D341Med (cell line): ENCODE measurements around the gene SGPL1.

Experiments
- DNase-seq: peaks from one replicate; pipeline ENCODE4 v3.0.0; 2012; ENCODE audit warnings: low spot score

SGPL1 gene

GRCh38 chr10:70885481-70885880 is 69.7 kb downstream of the SGPL1 start:
- DNase-seq: no peak

GRCh38 chr10:70885931-70886903 is 70.5 kb downstream of the SGPL1 start:
- no peak for DNase-seq

- DNase-seq: no peak
These were observed 71.3 kb downstream of the SGPL1 start for GRCh38 chr10:70886921-70887665.

DNA sequence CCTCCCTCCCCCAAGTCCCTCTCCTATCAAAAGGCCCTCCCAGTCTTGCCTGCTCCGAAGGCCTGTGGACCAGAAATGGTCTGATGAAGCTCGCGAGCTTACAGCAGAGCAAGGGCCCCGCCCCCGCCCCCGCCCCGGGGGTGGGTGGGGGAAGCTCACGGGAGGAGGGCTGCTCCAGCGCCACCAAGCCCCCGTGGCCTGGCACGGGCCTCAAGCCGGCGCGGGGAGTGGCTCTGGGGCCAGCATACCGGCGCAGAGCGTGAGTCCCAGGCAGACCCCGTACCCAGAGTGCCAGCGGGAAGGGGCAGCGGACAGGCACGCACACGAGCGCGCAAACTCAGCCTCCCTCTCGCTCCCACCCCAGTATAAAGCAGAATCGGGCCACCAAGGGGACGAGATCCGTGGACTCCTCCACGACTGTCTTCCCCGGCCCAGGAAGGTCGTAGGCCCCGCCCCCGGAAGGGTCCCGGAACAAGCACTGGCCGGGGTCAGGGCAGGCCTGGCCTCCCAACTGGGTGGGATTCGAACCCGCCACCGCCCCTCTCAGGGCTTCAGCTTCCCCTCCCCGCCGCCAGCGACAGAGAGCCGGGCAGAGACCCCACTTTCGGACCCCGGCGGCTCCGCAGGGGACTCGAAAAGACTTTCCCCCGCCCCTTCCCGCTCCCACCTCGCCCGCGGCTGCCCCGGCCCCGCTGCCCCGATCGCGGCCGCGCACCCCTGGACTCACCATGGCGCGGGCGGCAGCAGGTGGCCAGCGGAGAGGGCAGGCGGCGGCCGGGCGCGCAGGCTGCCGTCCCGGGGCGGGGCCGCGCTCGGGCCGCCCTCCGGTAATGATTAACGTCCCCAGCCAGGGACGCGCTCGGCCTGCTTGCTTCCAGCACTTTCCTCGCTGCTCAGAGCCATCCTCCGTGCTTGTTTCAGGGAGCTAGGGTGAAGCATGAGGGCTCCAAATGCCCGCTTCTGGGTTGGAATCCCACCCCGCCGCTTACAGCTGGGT is 72.4 kb downstream of the SGPL1 start, which contains the start of gene PCBD1:
PCBD1 (minus strand) TSS at position 762 of the 997 bp plus-strand sequence; CDS start at position 730, 32 bp downstream.
- peak; percentile 71 for DNase-seq

- no peak for DNase-seq
These were observed 73.5 kb downstream of the SGPL1 start for GRCh38 chr10:70889291-70889690.

- DNase-seq: no peak
These were observed 75.2 kb downstream of the SGPL1 start for GRCh38 chr10:70890917-70891431.

GRCh38 chr10:70891627-70892026 is 75.9 kb downstream of the SGPL1 start:
- DNase-seq: no peak

GRCh38 chr10:70892631-70893030 is 76.9 kb downstream of the SGPL1 start:
- no peak for DNase-seq

DNA sequence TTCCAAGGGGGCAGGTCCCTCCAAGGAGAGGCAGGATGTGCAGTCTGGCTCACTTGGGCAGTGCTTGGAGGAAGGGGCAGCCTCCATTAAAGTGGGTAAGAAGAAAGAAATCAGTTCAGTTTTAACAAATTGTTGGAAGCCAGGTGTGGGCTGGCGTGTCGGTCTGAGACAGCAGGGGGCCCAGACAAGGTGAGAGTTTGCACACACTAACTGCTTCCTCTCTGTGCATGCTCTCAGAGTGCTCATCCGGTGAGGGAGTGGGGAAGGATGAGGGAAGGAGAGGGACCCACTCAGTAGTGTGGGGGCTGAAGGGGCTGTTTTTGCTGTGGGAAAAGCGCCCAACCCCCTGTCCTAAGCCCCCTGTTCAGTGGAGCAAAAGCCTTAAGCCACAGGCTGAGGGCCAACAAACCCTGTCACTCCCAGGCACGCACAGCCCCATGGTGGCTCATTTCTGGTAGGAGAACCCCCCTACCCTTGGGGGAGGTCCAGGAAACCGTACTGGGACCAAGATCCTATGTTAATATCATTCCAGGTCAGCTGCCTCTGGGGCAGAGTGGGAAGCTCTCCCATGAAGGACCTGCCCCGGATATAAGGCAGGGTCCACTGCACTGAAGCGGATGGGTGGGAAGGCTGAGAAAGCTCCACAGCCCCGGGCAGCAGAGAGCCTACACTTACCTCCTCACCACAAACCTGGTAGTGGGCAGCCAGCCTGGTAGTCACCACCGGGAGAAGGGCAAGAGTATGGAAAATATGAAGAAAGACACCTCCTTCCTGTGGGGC is 77.7 kb downstream of the SGPL1 start:
- DNase-seq: no peak

DNA sequence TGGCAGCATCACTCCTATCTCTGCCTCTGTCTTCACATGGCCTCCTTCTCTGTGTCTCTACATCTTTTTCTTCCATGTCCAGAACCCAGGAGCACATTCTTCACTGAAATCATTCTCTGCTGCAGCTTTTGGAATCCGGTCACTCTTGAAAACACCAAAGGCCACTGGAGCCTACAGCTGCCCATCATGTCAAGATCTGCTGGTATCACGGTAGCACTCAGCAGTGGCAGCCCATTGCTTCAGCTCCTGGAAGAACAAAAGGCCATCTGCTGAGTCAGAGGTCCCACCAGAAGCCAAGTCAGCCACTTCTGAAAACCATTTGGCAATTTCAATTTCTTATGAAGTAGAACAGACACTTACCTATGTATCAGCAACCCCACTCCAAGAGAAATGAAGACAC is 78.7 kb downstream of the SGPL1 start:
- no peak for DNase-seq

DNA sequence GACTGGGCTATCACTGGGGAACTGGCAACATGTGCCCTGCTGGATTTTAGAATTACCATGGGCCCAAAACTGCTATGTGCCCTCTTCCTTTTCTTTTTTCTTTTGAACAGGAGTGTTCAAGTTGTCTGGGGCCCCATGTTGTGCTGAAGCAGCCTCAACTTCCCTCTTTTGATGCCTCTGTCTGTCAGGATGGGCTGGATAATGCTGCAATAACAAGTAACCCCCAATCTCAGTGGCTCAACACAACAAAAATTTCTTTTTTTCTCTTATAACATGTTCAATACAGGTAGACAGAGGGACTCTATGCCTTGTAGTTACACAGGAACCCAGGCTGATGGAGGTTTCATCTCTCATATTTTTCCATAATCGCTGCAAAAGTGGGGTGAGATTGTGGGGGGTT is 80.8 kb downstream of the SGPL1 start:
- DNase-seq: no peak

DNA sequence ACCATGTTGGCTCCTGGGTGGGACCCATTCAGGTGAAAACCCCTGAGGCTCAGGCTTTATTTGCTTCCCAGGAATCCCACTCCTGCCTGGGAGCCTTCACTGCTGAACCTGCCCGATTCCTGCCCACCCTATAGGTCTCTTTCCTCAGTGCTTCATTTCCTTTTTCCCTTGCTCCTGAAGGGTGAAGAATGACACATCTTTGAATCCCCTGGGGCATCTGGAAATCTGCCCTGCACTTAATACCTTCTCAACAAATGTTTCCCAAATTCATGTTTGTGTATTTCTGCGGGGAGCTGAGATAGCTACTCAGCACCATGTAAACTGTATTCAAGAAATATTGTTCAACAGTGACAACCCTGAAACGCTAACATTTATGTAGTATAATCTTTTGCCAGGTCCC is 82.9 kb downstream of the SGPL1 start:
- DNase-seq: no peak

GRCh38 chr10:70899096-70899495 is 83.3 kb downstream of the SGPL1 start:
- no peak for DNase-seq

DNA sequence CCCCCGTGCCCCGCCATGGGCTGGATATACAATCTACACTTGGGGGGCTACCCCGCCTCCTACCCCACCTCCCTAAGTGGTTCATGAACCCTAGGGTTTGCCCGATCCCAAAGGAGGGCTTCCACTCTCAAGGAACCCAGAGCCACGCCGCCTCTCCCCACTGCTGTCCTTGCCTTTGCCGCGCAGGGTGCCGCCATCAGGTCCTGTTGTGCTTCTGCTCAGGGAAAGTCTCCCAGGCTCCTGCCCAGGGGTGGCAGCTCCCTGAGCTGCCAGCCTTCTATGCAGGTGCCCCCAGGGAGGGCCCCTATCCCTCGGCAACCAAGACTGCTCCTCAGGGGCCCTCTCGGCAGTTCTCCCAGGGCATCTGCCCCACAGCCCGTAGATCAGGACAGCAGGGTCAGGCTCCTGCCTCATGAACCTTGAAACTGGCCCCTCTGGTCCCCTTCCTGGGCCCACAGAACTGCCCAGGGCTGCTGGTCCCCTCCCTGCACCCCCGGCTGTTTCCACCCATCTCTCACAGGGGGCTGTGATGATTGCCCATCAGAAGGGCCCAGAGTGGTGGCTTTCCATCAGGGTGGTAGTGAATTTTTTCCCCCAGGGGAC is 85.6 kb downstream of the SGPL1 start:
- no peak for DNase-seq

DNA sequence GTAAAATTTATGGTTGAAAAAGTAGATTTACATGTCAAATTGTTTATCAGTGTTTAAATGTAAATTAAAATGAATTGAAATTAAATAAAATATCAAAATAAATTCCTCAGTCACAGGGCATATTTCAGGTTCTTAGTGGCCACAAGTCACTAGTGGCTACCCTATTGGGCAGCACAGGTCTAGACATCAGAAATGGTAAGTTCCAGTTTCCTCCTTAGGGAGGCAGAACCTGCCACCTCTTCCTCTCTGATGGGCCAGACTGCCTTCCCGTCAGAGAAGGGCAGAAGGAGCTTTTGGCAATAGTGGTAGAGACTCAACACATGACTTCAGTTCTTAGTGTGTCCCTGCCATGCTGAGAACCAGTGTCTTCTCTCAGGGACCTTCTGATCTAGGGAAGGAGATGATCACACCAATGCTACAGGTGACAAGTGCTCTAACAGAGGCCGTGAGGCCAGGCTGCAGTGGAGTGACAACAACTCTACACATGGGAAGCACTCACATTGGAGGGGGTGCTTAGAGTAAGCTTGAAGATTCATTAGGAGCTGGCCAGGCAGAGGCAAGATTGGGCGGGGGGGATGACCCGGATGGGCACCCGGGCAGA is 87.0 kb downstream of the SGPL1 start:
- DNase-seq: no peak

DNA sequence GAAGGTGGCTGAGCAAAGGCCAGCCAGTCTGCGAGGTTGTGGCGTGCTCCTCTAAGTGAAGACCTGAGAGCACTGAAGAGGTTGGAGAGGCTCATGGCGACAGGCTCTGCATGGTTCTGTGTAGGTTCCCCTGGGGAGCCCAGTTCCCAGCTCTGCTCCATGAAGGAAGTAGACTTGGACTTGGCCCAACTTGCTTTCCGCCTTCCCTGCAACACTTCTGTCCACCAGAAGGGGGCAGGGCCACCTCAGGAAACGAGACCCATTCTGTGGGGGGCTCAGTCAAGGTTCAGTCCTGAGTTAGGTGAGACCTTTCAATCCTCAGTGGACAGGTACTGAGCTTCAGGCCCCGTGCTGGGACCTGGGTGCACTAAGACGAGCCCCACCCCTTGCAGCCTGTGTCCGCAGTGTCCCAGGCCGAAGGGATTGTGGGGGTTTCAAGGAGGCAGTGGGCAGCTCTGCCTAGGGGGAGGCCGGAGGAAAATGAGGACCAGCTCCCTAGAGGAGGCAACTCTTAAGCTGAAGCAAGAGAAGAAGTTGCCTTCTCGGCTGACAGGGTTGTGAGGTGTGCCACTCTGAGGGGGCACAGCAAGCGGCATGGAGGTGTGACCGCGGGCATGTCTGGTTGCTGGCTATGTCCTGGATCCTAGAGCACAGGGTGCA is 87.6 kb downstream of the SGPL1 start:
- peak; percentile 69 for DNase-seq

DNA sequence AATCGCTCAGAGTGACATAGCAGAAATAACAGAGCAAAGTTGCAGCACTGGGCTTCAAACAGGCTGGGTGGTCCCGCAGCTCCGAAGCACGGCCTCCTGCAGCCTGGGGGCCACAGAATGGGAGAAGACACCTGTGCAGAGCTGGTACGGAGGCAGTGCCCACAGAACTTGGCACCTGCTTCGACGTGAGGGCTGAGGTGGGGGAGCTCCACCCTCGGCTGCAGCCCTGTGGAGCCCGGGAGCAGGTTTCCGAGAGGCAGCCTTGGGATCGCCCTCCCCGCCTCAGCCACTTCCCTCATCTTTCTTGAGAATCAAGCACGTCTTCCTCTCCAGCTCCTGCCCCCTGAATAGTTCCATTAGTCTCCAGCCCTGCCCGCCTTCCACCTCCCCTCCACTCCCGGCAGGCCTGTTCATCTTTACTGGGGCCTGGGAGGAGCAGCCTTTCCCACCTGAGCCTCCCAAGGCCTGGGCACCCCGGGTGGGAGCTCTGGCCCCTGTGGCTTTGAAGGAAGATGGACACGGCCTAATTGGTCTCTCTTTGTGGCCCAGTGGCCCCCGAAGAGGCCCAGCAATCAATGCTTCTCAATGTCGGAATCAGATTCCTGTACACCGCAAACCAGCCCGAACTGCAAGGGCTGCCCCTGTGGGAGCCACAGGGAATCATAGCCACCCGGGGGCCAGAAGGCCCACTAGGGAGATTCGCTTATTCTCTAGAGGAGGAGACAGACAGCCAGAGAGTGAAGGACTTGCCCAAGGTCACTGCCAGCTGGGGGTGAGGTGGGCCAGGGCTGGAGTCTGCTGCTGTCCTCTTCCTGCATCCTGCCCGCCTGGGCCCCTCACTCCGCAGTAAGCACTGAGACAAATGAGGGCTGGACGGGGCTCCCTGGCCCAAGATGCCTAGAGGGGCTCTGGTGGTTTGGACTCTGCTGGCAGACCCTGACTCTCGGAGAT is 89.6 kb downstream of the SGPL1 start:
- DNase-seq: no peak
